Measurements from ENCODE around the gene TNFRSF18.

Gene TNFRSF18

GRCh38 chr1:1211541-1212441 lies 5.4 kb upstream of the TNFRSF18 start:
- DNase-seq (ENCODE audit: low spot score) = no peak
- in situ Hi-C loops (cut with MboI; ENCODE audit: low pct_unique_long_range_greater_than_20kb, low sequenced_read_pairs, unreplicated experiment) = no loop called here
- TF ChIP-seq, protein P1, sequence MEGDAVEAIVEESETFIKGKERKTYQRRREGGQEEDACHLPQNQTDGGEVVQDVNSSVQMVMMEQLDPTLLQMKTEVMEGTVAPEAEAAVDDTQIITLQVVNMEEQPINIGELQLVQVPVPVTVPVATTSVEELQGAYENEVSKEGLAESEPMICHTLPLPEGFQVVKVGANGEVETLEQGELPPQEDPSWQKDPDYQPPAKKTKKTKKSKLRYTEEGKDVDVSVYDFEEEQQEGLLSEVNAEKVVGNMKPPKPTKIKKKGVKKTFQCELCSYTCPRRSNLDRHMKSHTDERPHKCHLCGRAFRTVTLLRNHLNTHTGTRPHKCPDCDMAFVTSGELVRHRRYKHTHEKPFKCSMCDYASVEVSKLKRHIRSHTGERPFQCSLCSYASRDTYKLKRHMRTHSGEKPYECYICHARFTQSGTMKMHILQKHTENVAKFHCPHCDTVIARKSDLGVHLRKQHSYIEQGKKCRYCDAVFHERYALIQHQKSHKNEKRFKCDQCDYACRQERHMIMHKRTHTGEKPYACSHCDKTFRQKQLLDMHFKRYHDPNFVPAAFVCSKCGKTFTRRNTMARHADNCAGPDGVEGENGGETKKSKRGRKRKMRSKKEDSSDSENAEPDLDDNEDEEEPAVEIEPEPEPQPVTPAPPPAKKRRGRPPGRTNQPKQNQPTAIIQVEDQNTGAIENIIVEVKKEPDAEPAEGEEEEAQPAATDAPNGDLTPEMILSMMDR (IDR thresholded peaks at IDR 0.05; ENCODE audit: extremely low read depth, insufficient read depth, missing control alignments) = no peak

DNA sequence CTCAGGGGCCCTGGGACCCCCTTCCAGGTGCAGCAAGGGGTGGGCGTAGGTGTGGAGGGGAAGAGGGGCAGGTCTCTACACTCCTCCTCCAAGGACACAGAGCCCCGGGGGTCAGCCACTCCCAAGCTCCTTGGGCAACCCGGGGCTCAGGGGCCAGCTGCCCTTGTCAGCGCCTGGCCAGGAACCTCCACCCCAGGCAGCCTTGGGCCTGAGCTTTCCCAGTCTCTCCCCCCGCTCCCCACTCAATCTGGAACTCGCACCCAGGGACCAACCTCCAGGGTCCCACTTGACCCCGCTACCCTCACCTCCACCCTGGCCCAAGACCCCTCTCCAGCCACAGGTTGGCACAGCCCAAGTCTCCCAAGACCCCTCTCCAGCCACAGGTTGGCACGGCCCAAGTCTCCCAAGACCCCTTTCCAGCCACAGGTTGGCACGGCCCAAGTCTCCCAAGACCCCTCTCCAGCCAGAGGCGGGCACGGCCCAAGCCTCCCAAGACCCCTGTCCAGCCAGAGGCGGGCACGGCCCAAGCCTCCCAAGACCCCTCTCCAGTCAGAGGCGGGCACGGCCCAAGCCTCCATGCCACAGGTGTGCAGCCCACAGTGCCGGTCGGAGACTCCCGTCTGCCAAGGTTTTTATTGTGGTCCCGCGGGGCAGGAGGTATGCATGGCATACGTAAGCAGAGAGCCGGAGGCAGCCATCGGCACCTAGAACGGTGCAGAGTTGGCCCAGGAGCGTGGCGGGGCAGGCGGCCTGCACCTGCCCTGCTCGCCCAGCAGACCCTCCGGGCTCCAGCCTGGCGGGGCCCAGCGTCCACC lies 4.5 kb upstream of the TNFRSF18 start:
- in situ Hi-C loops (cut with MboI; ENCODE audit: low pct_unique_long_range_greater_than_20kb, low sequenced_read_pairs, unreplicated experiment) = no loop called here
- TF ChIP-seq, protein P1 (IDR thresholded peaks at IDR 0.05; ENCODE audit: extremely low read depth, insufficient read depth, missing control alignments) = no peak
- no peak for DNase-seq (ENCODE audit: low spot score)

- in situ Hi-C loops (cut with MboI; ENCODE audit: low pct_unique_long_range_greater_than_20kb, low sequenced_read_pairs, unreplicated experiment) = no loop called here
- DNase-seq (ENCODE audit: low spot score) = peak; percentile 75
- TF ChIP-seq, protein P1 (IDR thresholded peaks at IDR 0.05; ENCODE audit: extremely low read depth, insufficient read depth, missing control alignments) = no peak
Measured at GRCh38 chr1:1208713-1209433, 2.5 kb upstream of the TNFRSF18 start.

DNA sequence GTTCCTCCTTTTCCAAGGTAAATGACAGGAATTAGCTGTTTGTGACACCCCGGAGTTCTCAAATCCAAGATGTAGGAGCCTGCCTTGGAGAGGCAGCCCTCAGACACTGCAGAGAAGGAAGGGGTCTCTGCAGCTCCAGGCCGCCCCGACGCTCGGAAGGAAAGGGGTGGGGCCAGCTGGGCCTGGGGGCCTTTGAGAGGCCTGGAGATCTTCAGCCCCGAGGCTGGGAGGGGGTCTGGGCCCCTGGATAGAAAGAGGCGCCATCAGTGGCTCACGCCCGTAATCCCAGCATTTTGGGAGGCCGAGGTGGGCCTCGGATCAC lies 1.1 kb upstream of the TNFRSF18 start:
- TF ChIP-seq, protein P1 (IDR thresholded peaks at IDR 0.05; ENCODE audit: extremely low read depth, insufficient read depth, missing control alignments) = no peak
- in situ Hi-C loops (cut with MboI; ENCODE audit: low pct_unique_long_range_greater_than_20kb, low sequenced_read_pairs, unreplicated experiment) = no loop called here

DNA sequence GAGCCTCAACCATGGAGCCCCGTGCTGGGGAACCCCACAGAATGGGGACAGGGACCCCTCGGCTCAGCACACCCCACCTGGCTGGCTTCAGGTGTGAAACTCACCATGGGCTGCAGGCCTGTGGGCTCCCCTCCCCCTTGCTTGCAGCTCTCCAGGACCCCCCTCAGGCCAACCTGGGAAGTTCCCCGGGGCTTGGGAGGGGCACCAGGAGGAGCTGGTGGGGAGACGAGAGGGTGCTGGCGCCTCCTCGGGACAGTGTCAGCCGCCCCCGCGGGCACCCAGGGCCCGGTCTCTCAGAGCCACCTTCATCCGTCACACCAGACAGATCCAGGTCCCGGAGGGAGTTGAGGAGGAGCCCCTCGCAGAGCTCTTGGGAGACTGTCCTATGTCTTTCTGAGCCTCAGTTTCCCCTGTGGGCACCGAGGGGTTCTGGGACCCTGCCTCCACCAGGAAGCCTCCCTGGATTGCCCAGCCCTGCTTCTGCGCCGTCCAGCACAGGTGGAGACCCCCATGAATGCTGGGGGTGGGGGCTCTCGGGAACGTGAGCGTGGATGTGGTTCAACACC lies 657 bp upstream of the TNFRSF18 start:
- in situ Hi-C loops (cut with MboI; ENCODE audit: low pct_unique_long_range_greater_than_20kb, low sequenced_read_pairs, unreplicated experiment) = no loop called here
- DNase-seq (ENCODE audit: low spot score) = no peak
- TF ChIP-seq, protein P1 (IDR thresholded peaks at IDR 0.05; ENCODE audit: extremely low read depth, insufficient read depth, missing control alignments) = peak; percentile 10

More for the DNA sequence above, 1.1 kb upstream of the TNFRSF18 start:
- no peak for DNase-seq (ENCODE audit: low spot score)

Measured in GM13977 (cell line).